GM18499 (cell line): ENCODE measurements around the gene LY9.
"Not testable (repeated sequence)": the region's sequence is repeated elsewhere in the genome, so short reads cannot be mapped to it uniquely, and the experiment has no call there.

Experiments used
- ATAC-seq: cut with Tn5 transposase; IDR thresholded peaks from one replicate; pipeline ENCODE4 v1.9.1; 2021; ENCODE audit warnings: moderate number of reproducible peaks; ENCODE audit not compliant: insufficient read depth, unreplicated experiment

Gene LY9

GRCh38 chr1:160773093-160773492 is 22.9 kb upstream of the LY9 start:
- ATAC-seq = no peak

- ATAC-seq = no peak
These were observed 20.9 kb upstream of the LY9 start for GRCh38 chr1:160774886-160775719.

GRCh38 chr1:160776178-160776577 is 19.8 kb upstream of the LY9 start:
- no peak for ATAC-seq

- no peak for ATAC-seq
These were observed 18.4 kb upstream of the LY9 start for GRCh38 chr1:160777486-160778089.

- no peak for ATAC-seq
These were observed 17.0 kb upstream of the LY9 start for GRCh38 chr1:160778976-160779375.

- ATAC-seq = no peak
These were observed 16.2 kb upstream of the LY9 start for GRCh38 chr1:160779626-160780397.

- no peak for ATAC-seq
These were observed 15.6 kb upstream of the LY9 start for GRCh38 chr1:160780398-160780755.

- no peak for ATAC-seq
These were observed 14.7 kb upstream of the LY9 start for GRCh38 chr1:160781186-160781766.

- no peak for ATAC-seq
These were observed 13.9 kb upstream of the LY9 start for GRCh38 chr1:160781914-160782689.

GRCh38 chr1:160782988-160783765 is 12.8 kb upstream of the LY9 start:
- ATAC-seq = not testable (repeated sequence)

- no peak for ATAC-seq
These were observed 6.8 kb upstream of the LY9 start for GRCh38 chr1:160789051-160789701.

GRCh38 chr1:160789702-160790611 is 6.0 kb upstream of the LY9 start:
- peak; percentile 55 for ATAC-seq

- no peak for ATAC-seq
These were observed 1.6 kb upstream of the LY9 start for GRCh38 chr1:160794376-160794775.

- no peak for ATAC-seq
These were observed 1.3 kb downstream of the LY9 start for GRCh38 chr1:160797271-160797709.

- ATAC-seq = no peak
These were observed 1.9 kb downstream of the LY9 start for GRCh38 chr1:160797861-160798273.

- ATAC-seq = no peak
These were observed 2.5 kb downstream of the LY9 start for GRCh38 chr1:160798439-160798838.

GRCh38 chr1:160799641-160800040 is 3.7 kb downstream of the LY9 start:
- ATAC-seq = no peak

- no peak for ATAC-seq
These were observed 4.2 kb downstream of the LY9 start for GRCh38 chr1:160800142-160800541.
